Measurements from ENCODE around the gene MYBPC1. TPM values are rescaled to one million over a fixed set of nuclear protein-coding genes. Genes with fewer than 3 reads are reported as not detected.
"Not testable (repeated sequence)": the region's sequence is repeated elsewhere in the genome, so short reads cannot be mapped to it uniquely, and the experiment has no call there.

Gene MYBPC1
- polyA plus RNA-seq, 3 donors: 0.04 to 0.16 TPM; not detected in 1

DNA sequence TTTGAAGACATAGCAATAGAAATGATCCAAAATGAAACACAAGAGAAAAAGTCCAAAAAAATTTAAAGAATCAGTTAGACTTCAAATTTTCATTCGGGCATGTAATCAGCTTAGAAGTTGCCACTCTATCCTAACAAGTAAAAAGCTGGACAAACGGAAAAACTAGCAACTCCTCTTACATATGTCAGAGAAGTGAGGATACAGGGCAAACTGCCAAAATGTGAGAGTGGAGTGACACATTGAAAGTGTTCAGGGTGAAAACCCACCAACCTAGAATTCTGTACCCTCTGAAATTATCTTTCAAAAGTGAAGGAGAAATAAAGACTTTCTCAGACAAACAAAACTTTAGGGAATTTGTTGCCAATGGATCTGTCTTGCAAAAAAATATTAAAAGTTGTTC, 60.6 kb downstream of the MYBPC1 start:
- Mint-ChIP-seq H3K27ac (no peak overlapping the region), H3K9me3 (peaks cover 0 to 2% (median 0%) of the 10 kb centered on the region in 7 donors), H3K36me3 (no peaks in the 10 kb centered on the region), H3K4me3 (no peak overlapping the region), H3K4me1 (peaks cover 10% of the 10 kb centered on the region), H3K27me3 (ENCODE audit: low read depth in 3 of 3) (peaks cover 2 to 6% (median 3%) of the 10 kb centered on the region in 3 donors)
- H3K79me2 ChIP-seq (ENCODE audit: insufficient read depth, low read length): no peaks in the 10 kb centered on the region
- peaks cover under 1 to 1% of the 10 kb centered on the region in 2 donors for H3K4me1 ChIP-seq (ENCODE audit: control insufficient read depth in 1 of 2, insufficient read depth in 2 of 2, low read length in 2 of 2)
- no peaks in the 10 kb centered on the region for H3K27me3 ChIP-seq (ENCODE audit: control insufficient read depth in 2 of 2, insufficient read depth in 2 of 2, low read length in 2 of 2)
- H2AFZ ChIP-seq (ENCODE audit: insufficient read depth, low read depth, low read length, poor library complexity, severe bottlenecking): no peak overlapping the region
- H3K9ac ChIP-seq (ENCODE audit: insufficient read depth, low read length, poor library complexity, severe bottlenecking): no peak overlapping the region
- H3K4me3 ChIP-seq (replicated peaks in 1 of 3; ENCODE audit: low read depth in 2 of 3, low read length in 3 of 3): no peak overlapping the region
- H3K9me3 ChIP-seq (replicated peaks in 1 of 2; ENCODE audit: control insufficient read depth in 1 of 2, insufficient read depth in 1 of 2, low read length in 2 of 2): no peaks in the 10 kb centered on the region
- H3K4me2 ChIP-seq (replicated peaks; ENCODE audit: extremely low read depth, low read length, poor library complexity, severe bottlenecking): no peak overlapping the region
- no peak for DNase-seq
- no peaks in the 10 kb centered on the region for H3K36me3 ChIP-seq (replicated peaks in 1 of 2; ENCODE audit: control insufficient read depth in 1 of 2, insufficient read depth in 2 of 2, low read length in 2 of 2)
- no CpG with 5 or more reads among the region's 2 CpGs for WGBS (ENCODE audit: insufficient coverage)
- TF ChIP-seq CTCF (IDR thresholded peaks at IDR 0.05): no peak
- no peak overlapping the region for H3K27ac ChIP-seq (ENCODE audit: low read depth in 1 of 2, low read length in 2 of 2)
- intact Hi-C loops (cut with micrococcal nuclease): no loop called here
- H4K20me1 ChIP-seq (ENCODE audit: insufficient read depth, low read length): no peaks in the 10 kb centered on the region

- H3K4me3 Mint-ChIP-seq; H2AFZ ChIP-seq (ENCODE audit: insufficient read depth, low read depth, low read length, poor library complexity, severe bottlenecking); H3K27ac Mint-ChIP-seq; intact Hi-C loops (cut with micrococcal nuclease); H3K4me1 ChIP-seq (ENCODE audit: control insufficient read depth in 1 of 2, insufficient read depth in 2 of 2, low read length in 2 of 2); H3K79me2 ChIP-seq (ENCODE audit: insufficient read depth, low read length); H3K4me1 Mint-ChIP-seq; DNase-seq; H3K9me3 ChIP-seq (replicated peaks in 1 of 2; ENCODE audit: control insufficient read depth in 1 of 2, insufficient read depth in 1 of 2, low read length in 2 of 2); H3K27me3 ChIP-seq (ENCODE audit: control insufficient read depth in 2 of 2, insufficient read depth in 2 of 2, low read length in 2 of 2); H3K36me3 ChIP-seq (replicated peaks in 1 of 2; ENCODE audit: control insufficient read depth in 1 of 2, insufficient read depth in 2 of 2, low read length in 2 of 2); H4K20me1 ChIP-seq (ENCODE audit: insufficient read depth, low read length); H3K27me3 Mint-ChIP-seq (ENCODE audit: low read depth in 3 of 3); H3K9me3 Mint-ChIP-seq; H3K4me3 ChIP-seq (replicated peaks in 1 of 3; ENCODE audit: low read depth in 2 of 3, low read length in 3 of 3); H3K27ac ChIP-seq (ENCODE audit: low read depth in 1 of 2, low read length in 2 of 2); H3K4me2 ChIP-seq (replicated peaks; ENCODE audit: extremely low read depth, low read length, poor library complexity, severe bottlenecking); H3K9ac ChIP-seq (ENCODE audit: insufficient read depth, low read length, poor library complexity, severe bottlenecking); H3K36me3 Mint-ChIP-seq: not testable (repeated sequence)
- WGBS (ENCODE audit: insufficient coverage): no CpG with 5 or more reads among the region's 2 CpGs
Observed at GRCh38 chr12:101660662-101661061, 65.9 kb downstream of the MYBPC1 start.
